MG63 (cell line): Measurements from ENCODE around the gene IGSF23. TPM values are rescaled to one million over a fixed set of nuclear protein-coding genes. Genes with fewer than 3 reads are reported as not detected.
"Not testable (repeated sequence)": the region's sequence is repeated elsewhere in the genome, so short reads cannot be mapped to it uniquely, and the experiment has no call there.

Experiments used
- DNase-seq: peaks from one replicate; pipeline ENCODE4 v3.0.0-alpha.2; 2020
- H3K27me3 ChIP-seq: fragments of 250-450 bp; sonication (Bioruptor Pico); 2 replicates; pipeline ENCODE4 v1.5.1; 2020; ENCODE audit warnings: mild to moderate bottlenecking, moderate library complexity
- H3K36me3 ChIP-seq: fragments of 250-450 bp; sonication (Bioruptor Pico); 2 replicates; pipeline ENCODE4 v1.5.1; 2020; ENCODE audit warnings: mild to moderate bottlenecking, moderate library complexity
- H3K4me3 ChIP-seq: fragments of 250-450 bp; sonication (Bioruptor Pico); 2 replicates; pipeline ENCODE4 v1.5.1; 2020; ENCODE audit warnings: mild to moderate bottlenecking, moderate library complexity
- H3K9me3 ChIP-seq: fragments of 250-450 bp; sonication (Bioruptor Pico); 2 replicates; pipeline ENCODE4 v1.5.1; 2020; ENCODE audit warnings: mild to moderate bottlenecking, moderate library complexity
- total RNA-seq: library from RNA; depleted of rRNA; stranded (reverse); fragments of >200 nt; shearing (Covaris generic); gene quantifications from 2 replicates; pipeline ENCODE4 v1.2.3, GENCODE V29; 2014; ENCODE audit warnings: low replicate concordance

The IGSF23 gene
- total RNA-seq, 1 experiment from 2014 or later, result 3.0 TPM

- H3K36me3 ChIP-seq, result peaks cover 50% of the 10 kb centered on the region
Observed at GRCh38 chr19:44623626-44624025, 10.3 kb downstream of the IGSF23 start.

DNA sequence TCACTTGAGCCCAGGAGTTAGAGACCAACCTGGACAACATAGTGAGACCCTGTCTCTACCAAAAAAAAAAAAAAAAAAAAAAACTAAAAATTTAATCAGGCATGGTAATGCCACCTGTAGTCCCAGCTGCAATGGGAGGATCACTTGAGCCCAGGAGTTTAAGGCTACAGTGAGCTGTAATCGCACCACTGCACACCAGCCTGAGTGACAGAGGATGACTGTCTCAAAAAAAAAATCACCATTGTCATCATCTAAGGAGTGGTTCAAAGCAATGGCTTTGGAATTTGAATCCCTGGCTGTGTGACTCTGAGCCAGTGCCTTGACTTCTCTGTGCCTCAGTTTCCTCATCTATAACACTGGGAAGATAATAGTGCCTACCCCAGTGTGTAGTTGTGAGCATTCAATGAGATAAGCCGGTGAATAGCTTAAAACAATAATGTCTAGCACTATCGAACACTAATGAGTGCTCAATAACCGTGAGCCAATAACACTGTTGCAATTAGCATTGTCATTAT lies 11.5 kb downstream of the IGSF23 start:
- DNase-seq, result no peak
- Histone ChIP-seq H3K9me3 (peaks cover 10% of the 10 kb centered on the region), H3K4me3 (no peak overlapping the region), H3K36me3 (peaks cover 61% of the 10 kb centered on the region), H3K27me3 (no peaks in the 10 kb centered on the region)

More at GRCh38 chr19:44623626-44624025, 10.3 kb downstream of the IGSF23 start:
- DNase-seq, result no peak
- no peak overlapping the region for H3K4me3 ChIP-seq
- H3K9me3 ChIP-seq, result peaks cover 10% of the 10 kb centered on the region
- no peaks in the 10 kb centered on the region for H3K27me3 ChIP-seq

DNA sequence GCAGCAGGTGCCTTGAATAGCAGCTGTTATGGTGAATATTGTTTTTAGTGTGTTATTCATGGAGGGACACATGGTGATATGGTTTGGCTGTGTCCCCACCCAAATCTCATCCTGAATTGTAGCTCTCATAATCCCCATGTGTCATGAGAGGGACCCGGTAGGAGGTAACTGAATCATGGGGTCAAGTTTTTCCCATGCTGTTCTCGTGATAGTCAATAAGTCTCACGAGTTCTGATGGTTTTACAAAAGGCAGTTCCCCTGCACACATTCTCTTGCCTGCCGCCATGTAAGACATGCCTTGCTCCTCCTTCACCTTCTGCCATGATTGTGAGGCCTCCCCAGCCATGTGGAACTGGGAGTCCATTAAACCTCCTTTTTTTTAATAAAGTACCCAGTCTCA lies 12.3 kb downstream of the IGSF23 start:
- not testable (repeated sequence) for H3K9me3 ChIP-seq, H3K4me3 ChIP-seq, H3K27me3 ChIP-seq
- H3K36me3 ChIP-seq, result peaks cover 66% of the 10 kb centered on the region
- peak; percentile 35 for DNase-seq

DNA sequence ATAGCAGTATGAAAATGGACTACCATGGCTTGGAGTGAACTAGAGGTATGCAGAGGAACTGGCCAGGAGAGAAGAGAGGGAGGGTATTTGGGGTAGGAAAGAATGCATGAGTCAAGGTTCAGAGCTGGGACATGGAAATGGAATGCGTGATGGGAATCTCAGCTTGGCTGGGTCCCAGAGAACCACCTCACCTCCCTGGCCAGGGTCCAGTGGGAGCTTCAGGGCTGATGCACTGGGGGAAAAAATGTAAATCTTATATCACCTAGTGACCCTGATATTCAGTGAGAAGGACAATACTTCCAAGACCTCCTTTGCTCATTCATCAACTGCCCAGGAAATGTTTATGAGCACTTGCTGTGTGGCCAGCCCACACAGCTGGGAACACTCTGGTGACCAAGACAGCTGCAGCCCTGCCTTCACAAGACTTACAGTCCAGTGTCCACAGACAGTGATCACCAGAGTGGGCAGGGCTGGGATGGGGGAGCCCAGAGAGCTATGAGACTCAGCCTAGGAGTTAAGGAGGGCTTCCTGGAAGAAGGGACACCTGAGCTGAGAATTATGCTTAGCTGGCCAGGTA lies 12.8 kb downstream of the IGSF23 start:
- Histone ChIP-seq H3K27me3 (no peaks in the 10 kb centered on the region), H3K9me3 (peaks cover 10% of the 10 kb centered on the region), H3K36me3 (peaks cover 68% of the 10 kb centered on the region), H3K4me3 (no peak overlapping the region)
- DNase-seq, result peak; percentile 94

DNA sequence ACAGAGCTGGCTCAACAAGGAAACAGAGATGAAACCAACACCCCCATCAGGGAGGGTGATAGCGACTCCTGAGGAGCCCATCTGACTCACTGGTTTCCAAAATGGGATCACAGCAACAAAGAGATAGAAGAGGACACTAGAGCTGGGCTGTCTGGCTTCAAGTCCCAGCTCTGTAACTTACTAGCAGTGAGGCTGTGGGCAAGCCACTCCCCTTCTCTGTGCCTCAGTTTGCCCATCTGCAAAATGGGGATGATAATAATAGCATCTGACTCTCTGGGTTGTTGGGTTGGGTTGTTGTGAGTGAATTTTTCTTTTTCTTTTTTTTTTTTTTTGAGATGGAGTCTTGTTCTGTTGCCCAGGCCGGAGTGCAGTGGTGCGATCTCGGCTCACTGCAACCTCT lies 14.3 kb downstream of the IGSF23 start:
- no peak overlapping the region for H3K4me3 ChIP-seq
- no peak for DNase-seq
- H3K27me3 ChIP-seq, result no peaks in the 10 kb centered on the region
- H3K9me3 ChIP-seq, result peaks cover 10% of the 10 kb centered on the region
- H3K36me3 ChIP-seq, result peaks cover 75% of the 10 kb centered on the region

DNA sequence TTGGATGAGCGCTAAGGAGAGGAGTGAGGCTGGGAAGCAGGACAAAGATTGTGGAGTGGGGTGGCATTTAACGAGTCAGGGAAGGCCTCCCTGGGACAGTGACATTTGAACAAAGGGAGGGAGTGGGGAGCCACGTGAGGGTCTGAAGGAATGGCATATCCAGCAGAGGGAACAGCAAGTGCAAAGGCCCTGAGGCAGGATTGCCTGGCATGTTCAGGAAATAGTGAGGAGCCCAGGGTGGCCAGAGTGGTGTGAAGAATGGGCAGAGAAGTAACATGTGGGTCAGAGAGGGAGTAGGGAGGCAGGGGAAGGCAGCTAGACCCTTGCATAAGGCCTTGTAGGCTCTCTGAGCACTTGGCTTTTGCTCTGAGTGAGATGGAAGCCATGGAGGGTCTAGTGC lies 15.4 kb downstream of the IGSF23 start:
- Histone ChIP-seq H3K9me3 (peaks cover 10% of the 10 kb centered on the region), H3K4me3 (no peak overlapping the region), H3K27me3 (no peaks in the 10 kb centered on the region), H3K36me3 (peaks cover 68% of the 10 kb centered on the region)
- DNase-seq, result no peak

- H3K4me3 ChIP-seq, DNase-seq, H3K27me3 ChIP-seq, H3K9me3 ChIP-seq: not testable (repeated sequence)
- peaks cover 47% of the 10 kb centered on the region for H3K36me3 ChIP-seq
Observed at GRCh38 chr19:44631611-44632010, 18.2 kb downstream of the IGSF23 start.

GRCh38 chr19:44634058-44634457 lies 20.7 kb downstream of the IGSF23 start:
- DNase-seq, H3K9me3 ChIP-seq, H3K4me3 ChIP-seq, H3K27me3 ChIP-seq: not testable (repeated sequence)
- peaks cover 29% of the 10 kb centered on the region for H3K36me3 ChIP-seq

GRCh38 chr19:44634785-44635184 lies 21.4 kb downstream of the IGSF23 start:
- Histone ChIP-seq H3K9me3 (no peaks in the 10 kb centered on the region), H3K36me3 (peaks cover 23% of the 10 kb centered on the region)

DNA sequence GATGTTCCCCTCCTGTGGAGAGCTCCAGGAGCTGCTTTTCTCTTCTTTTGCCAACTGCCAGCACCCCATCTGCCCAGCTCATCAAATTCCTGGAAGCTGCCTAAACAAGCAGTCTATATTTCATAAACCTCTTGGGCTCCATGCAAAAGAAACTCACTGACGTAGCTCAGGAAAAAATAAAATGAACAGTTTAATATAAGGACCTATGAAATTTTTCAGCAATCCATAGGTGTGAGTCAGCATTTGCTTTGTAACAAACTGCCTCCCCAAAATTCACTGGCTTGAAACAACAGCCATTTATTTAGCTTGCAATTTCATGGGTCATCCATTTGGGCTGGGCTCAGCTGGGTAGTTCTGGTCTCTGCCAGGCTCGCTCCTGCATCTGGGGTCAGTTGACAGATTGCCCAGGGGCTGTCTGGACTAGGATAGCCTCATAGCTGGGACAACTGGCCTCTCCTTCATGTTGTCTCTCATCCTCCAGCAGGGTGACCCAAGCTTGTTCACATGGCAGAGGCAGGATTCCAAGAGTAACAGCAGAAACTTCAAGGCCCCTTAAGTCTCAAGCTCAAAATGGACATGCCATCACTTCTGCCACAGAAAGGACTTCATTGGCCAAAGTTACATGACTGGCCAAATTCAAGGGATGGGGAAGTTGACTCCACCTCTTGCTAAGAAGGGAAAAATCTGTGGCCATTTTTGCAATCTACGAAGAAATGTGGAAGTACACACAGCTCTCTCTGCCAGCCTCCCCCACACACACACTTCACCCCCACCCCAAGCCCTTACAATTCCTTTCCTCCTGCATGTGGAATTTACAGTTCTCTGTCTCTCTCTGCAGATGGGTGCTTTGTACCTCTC lies 22.4 kb downstream of the IGSF23 start:
- H3K36me3 ChIP-seq, result peaks cover 20% of the 10 kb centered on the region
- H3K4me3 ChIP-seq, result no peak overlapping the region
- no peaks in the 10 kb centered on the region for H3K27me3 ChIP-seq
- peak; percentile 97 for DNase-seq
- no peaks in the 10 kb centered on the region for H3K9me3 ChIP-seq

More at GRCh38 chr19:44634785-44635184, 21.4 kb downstream of the IGSF23 start:
- H3K27me3 ChIP-seq, result no peaks in the 10 kb centered on the region
- no peak for DNase-seq
- no peak overlapping the region for H3K4me3 ChIP-seq

- no peak overlapping the region for H3K4me3 ChIP-seq
- DNase-seq, result no peak
- H3K36me3 ChIP-seq, result peaks cover 13% of the 10 kb centered on the region
- H3K27me3 ChIP-seq, result no peaks in the 10 kb centered on the region
- H3K9me3 ChIP-seq, result no peaks in the 10 kb centered on the region
Observed at GRCh38 chr19:44636439-44637389, 23.4 kb downstream of the IGSF23 start.

DNA sequence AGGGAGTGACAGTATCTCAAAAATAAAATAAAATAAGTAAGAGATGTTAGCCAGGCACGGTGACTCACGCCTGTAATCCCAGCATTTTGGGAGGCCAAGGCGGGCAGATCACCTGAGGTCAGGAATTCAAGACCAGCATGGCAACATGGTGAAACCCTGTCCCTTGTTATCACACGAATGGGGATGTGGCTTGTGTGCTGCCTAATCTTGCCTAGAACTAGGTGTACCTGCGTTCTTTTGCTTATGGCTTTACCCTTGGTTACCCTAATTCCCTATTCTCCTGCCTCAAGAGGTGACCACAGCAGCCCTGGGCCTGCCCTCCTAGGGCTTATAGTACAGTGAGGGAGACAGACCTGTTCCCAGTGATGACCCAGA lies 24.0 kb downstream of the IGSF23 start:
- H3K9me3 ChIP-seq, result no peaks in the 10 kb centered on the region
- H3K27me3 ChIP-seq, result no peaks in the 10 kb centered on the region
- H3K36me3 ChIP-seq, result peaks cover 12% of the 10 kb centered on the region
- DNase-seq, result no peak
- no peak overlapping the region for H3K4me3 ChIP-seq

GRCh38 chr19:44640518-44640917 lies 27.2 kb downstream of the IGSF23 start:
- peaks cover 14% of the 10 kb centered on the region for H3K36me3 ChIP-seq
- peak; percentile 89 for DNase-seq
- H3K27me3 ChIP-seq, result no peaks in the 10 kb centered on the region
- H3K9me3 ChIP-seq, result no peaks in the 10 kb centered on the region
- H3K4me3 ChIP-seq, result no peak overlapping the region

DNA sequence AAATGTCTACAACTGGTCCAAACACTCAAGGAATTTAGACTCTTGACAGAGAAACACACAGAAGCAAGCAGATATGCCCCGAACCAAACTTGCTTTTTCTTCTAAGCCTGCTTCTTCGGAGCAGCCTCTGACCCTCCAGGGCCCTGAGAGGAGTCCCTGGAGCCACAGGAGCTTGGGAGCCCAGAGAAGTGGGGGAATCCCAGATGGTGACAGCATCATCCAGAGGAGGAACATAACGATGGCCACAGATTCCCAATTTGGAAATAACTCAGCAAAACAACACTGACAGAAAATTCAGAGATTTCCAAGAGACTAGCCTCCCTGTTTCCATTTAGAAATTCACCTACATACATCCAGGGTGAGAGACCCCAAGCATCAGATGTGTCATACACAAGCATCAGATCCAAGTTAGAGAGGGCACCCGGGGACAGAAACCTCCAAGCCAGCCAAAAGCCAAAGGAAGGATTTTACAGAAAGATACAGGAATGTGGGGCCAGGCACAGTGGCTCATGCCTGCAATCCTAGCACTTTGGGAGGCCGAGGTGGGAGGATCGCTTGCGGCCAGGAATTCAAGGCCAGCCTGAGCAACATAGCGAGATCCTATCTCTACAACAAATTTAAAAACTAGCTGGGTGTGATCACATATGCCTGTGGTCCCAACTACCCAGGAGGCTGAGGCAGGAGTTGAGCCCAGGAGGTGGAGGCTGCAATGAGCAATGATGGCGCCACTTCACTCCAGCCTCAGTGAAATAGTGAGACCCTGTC lies 28.3 kb downstream of the IGSF23 start:
- peaks cover 25% of the 10 kb centered on the region for H3K36me3 ChIP-seq
- H3K4me3 ChIP-seq, result no peak overlapping the region
- no peak for DNase-seq
- no peaks in the 10 kb centered on the region for H3K9me3 ChIP-seq
- H3K27me3 ChIP-seq, result no peaks in the 10 kb centered on the region

- no peak overlapping the region for H3K4me3 ChIP-seq
- H3K27me3 ChIP-seq, result no peaks in the 10 kb centered on the region
- no peaks in the 10 kb centered on the region for H3K9me3 ChIP-seq
- peaks cover 29% of the 10 kb centered on the region for H3K36me3 ChIP-seq
- DNase-seq, result no peak
Observed at GRCh38 chr19:44642377-44642776, 29.0 kb downstream of the IGSF23 start.
